DOHH2 (cell line): Measurements from ENCODE around the gene MVK.

Experiments used
- EZH2phosphoT487 ChIP-seq: fragments of 200-600 bp; sonication (generic); IDR thresholded peaks from 2 replicates; pipeline ENCODE4 v1.6.1; 2017; ENCODE audit warnings: borderline replicate concordance, mild to moderate bottlenecking, antibody characterized with exemption, low read length, moderate library complexity, mixed read lengths
- TF ChIP-seq, protein P1 (sequence below): fragments of 200-600 bp; sonication (generic); IDR thresholded peaks from one replicate; pipeline ENCODE4 v1.5.1; 2014; ENCODE audit warnings: antibody characterized with exemption, mild to moderate bottlenecking, low read depth, low read length; ENCODE audit not compliant: poor library complexity, severe bottlenecking

DNA sequence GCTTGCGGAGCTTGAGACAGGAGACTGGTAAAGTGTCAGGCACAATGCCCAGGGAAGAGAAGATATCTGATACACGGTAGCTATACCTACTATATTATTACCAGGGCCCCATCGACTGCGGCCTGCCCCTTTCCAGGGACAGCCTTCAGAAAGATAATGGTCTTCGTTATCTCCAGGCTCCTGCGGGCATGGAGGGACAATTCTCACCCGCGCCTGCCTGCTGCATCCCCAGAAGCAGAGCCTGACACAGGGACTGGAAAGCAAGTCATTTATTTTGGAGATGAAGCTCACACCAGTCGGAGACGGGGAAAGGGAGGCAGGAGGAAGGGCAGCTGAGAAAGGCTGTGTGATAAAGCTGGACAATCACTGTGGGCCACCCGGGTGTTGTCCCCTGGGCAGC lies 72.1 kb downstream of the MVK start:
- TF ChIP-seq, protein P1, sequence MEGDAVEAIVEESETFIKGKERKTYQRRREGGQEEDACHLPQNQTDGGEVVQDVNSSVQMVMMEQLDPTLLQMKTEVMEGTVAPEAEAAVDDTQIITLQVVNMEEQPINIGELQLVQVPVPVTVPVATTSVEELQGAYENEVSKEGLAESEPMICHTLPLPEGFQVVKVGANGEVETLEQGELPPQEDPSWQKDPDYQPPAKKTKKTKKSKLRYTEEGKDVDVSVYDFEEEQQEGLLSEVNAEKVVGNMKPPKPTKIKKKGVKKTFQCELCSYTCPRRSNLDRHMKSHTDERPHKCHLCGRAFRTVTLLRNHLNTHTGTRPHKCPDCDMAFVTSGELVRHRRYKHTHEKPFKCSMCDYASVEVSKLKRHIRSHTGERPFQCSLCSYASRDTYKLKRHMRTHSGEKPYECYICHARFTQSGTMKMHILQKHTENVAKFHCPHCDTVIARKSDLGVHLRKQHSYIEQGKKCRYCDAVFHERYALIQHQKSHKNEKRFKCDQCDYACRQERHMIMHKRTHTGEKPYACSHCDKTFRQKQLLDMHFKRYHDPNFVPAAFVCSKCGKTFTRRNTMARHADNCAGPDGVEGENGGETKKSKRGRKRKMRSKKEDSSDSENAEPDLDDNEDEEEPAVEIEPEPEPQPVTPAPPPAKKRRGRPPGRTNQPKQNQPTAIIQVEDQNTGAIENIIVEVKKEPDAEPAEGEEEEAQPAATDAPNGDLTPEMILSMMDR = no peak
- TF ChIP-seq EZH2phosphoT487 = no peak
